Activated T-cell treated with anti-CD3 and anti-CD28 coated beads for 24 hours (primary cell): ENCODE data around the gene DUSP14.

Source experiments
- DNase-seq: peaks from one replicate; pipeline ENCODE4 v3.0.0-alpha.2; 2020; ENCODE audit warnings: low read depth

Gene DUSP14

DNA sequence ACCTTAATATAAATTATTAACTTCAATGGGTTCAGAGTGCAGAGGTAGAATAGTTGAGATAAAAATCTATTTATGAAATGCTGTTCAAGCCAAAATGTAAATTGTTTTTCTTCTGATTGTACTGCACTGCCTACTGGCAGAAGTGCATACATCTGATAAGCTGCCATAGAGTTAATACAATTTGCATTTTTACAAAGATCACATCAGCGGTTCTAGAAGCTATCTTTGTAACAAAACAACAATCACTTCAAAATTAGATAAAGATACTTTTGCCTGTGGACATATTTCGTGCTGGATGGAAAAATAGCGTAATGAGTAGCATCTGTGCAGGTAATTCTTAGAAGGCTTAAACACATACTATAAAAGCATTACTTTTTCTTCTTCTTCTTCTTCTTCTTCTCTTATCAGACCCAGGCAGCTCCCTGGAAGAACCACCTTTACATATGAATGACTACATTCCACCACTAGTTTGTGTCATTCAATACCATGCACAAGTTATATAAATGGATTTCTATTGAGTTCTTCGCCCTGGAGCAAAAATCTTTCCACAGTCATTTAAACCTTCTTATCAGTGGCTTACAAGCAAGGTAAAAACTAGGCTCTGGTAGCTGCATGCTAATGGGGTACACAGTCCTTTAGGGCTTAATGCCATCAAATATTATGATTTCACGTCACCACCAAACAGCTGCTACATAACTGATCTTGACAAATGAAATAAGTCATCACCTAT, 72.5 kb downstream of the DUSP14 start:
- no peak for DNase-seq
